Astrocyte of the spinal cord (primary cell): Measurements from ENCODE around the gene HLA-DQA1.
A peak's percentile ranks its signal among the peaks of the same experiment; 100 is the strongest.

Experiments used
- DNase-seq: peaks from one replicate; pipeline ENCODE4 v3.0.0; 2011; ENCODE audit warnings: low read depth, low spot score
- H3K4me3 ChIP-seq: 2 replicates; pipeline ENCODE4 v1.5.1; 2011; ENCODE audit warnings: low read depth, mild to moderate bottlenecking, low read length, moderate library complexity
- CTCF ChIP-seq: IDR thresholded peaks from 2 replicates; pipeline ENCODE4 v1.5.1; 2012; ENCODE audit warnings: low read depth, mild to moderate bottlenecking, low read length, inconsistent platforms
- in situ Hi-C: cut with HindIII; loops from 2 replicates; pipeline ENCODE4 v1.10.0; 2017; ENCODE audit warnings: low sequenced_read_pairs

HLA-DQA1 gene

DNA sequence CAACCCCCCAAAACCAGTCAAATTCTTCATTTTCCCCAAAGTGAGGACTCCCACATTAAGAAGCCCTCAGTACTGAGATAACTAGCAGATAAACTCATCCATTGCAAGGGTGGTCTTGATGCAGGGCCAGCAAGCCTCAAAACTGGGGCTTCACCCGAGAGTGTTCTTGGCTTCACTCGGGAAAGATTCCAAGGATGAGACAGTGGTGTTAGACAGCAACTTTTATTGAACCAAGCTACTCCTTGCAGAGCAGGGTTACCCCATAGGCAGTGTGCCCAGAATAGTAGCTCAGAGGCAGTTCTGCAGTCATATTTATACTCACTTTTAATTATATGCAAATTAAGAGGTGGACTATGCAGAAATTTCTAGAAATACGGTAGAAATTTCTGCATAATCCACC lies 15.8 kb upstream of the HLA-DQA1 start:
- no peak overlapping the region for H3K4me3 ChIP-seq
- no peak for DNase-seq
- TF ChIP-seq CTCF, result no peak
- in situ Hi-C loops, result no loop called here

GRCh38 chr6:32622545-32623401 lies 14.4 kb upstream of the HLA-DQA1 start:
- DNase-seq, result peak; percentile 28
- H3K4me3 ChIP-seq, result no peak overlapping the region
- in situ Hi-C loops, result no loop called here
- peak; percentile 38 for TF ChIP-seq CTCF

DNA sequence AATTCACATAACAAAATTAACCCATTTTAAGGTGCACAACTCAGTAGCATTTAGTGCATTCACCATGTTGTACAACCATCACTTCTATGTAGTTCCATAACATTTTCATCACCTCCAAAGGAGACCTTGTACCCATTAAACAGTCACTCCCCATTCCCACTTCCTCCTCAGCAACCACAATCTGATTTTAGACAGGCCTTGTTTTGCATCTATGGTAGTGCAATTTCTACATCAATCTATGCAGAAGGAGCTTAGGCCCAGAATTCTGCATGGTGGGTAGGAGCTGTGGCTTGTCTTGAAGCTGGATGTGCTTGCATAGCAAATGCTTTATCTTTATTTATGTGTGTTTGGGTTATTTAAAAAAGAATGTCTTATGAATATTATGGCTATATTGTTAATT lies 13.5 kb upstream of the HLA-DQA1 start:
- no peak overlapping the region for H3K4me3 ChIP-seq
- TF ChIP-seq CTCF, result no peak
- no peak for DNase-seq

GRCh38 chr6:32624565-32624964 lies 12.6 kb upstream of the HLA-DQA1 start:
- no peak overlapping the region for H3K4me3 ChIP-seq
- TF ChIP-seq CTCF, result no peak
- DNase-seq, result no peak
- in situ Hi-C loops, result no loop called here

More for the DNA sequence above, 13.5 kb upstream of the HLA-DQA1 start:
- in situ Hi-C loops, result no loop called here

- DNase-seq, result no peak
- in situ Hi-C loops, result no loop called here
- no peak overlapping the region for H3K4me3 ChIP-seq
- TF ChIP-seq CTCF, result no peak
Measured at GRCh38 chr6:32625137-32625536, 12.1 kb upstream of the HLA-DQA1 start.

DNA sequence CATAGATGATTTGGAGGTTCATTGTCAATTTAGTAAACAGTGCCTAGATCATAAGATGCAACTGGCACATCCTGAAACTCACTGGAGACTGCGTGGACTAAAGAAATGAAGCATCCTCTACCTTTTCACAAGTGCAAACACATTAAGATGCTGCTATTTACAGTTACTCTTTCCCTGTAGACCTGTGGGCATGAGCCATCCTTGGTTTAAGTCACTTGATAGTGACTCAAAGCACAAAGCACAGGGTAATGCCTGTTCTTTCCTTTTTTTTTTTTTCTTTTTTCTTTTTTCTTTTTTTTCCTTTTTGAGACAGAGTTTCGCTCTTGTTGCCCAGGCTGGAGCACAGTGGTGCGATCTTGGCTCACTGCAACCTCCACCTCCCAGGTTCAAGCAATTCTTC lies 10.0 kb upstream of the HLA-DQA1 start:
- no peak for DNase-seq
- H3K4me3 ChIP-seq, result no peak overlapping the region
- TF ChIP-seq CTCF, result no peak
- in situ Hi-C loops, result no loop called here
